GM18870 (cell line): ENCODE data around the gene PCID2.
A peak's percentile ranks its signal among the peaks of the same experiment; 100 is the strongest.

Experiments used
- ATAC-seq: cut with Tn5 transposase; IDR thresholded peaks from one replicate; pipeline ENCODE4 v1.9.1; 2021; ENCODE audit warnings: moderate library complexity; ENCODE audit not compliant: unreplicated experiment

Gene PCID2

DNA sequence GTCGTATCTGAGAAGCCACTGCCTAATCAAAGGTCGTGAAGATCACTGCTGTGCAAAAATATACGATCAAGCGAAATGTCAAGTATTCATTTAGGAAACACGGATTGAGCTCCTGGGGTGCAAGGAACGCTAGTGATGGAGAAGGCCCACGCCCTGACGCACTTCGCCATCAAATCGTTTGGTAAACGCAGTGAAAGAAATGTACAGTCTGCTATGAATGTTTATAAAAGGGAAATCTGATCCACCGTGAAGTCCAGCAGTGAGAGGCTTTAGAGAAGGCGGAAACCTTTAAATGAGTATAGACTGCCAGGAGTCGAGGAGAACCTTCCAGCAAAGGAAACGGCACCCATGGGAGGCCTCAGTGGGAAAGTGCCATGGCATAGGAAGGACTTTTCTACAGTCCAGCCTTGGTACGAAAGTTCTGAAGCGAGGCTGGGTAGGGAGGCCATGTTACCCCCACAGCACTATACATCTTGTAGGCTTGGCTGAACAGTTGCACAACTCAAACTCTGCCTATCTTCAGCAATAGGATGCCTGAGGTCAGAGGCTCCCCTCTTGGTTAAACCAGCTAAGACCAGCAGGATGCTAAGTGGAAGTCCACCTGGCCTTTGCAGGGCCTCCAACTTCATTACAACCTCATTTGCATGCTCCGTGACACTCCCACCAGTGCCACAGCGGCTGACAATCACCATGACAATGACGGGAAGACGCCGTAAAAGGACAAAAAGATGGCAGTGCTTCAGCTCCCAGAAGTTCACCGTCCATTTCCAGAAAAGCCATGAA is 20.4 kb downstream of the PCID2 start:
- no peak for ATAC-seq

- no peak for ATAC-seq
These were observed 21.2 kb downstream of the PCID2 start for GRCh38 chr13:113187263-113187669.

DNA sequence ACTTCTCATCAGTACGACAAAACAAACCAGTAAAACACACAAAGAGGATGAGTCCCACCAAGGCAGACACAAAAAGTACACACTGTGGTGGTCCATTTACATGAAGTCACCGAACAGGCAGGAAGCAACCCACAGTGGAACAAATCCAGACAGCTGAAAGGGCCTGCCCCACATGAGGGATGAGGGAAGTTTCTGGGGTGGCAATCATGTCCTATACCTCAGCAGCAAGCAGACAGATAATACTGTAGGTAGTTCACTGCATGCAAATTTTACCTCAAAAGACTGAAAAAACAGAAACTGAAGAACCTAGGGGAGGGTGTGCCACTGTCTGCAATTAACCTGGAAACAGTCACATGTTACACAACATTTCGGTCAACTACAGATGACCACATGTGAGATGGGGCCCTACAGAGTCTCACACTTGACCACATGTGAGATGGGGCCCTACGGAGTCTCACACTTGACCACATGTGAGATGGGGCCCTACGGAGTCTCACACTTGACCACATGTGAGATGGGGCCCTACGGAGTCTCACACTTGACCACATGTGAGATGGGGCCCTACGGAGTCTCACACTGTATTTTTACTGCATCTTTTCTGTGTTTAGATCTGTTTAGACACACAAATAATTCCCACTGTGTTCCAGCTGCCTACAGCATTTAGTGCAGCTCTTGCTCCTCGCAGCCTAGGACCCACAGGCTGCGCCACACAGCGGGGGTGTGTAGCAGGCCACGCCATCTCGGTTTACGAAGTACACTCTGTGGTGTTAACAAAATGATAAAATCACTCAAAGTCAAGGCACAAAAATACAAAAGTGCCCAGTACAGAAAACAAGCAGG is 22.2 kb downstream of the PCID2 start:
- peak; percentile 95 for ATAC-seq

DNA sequence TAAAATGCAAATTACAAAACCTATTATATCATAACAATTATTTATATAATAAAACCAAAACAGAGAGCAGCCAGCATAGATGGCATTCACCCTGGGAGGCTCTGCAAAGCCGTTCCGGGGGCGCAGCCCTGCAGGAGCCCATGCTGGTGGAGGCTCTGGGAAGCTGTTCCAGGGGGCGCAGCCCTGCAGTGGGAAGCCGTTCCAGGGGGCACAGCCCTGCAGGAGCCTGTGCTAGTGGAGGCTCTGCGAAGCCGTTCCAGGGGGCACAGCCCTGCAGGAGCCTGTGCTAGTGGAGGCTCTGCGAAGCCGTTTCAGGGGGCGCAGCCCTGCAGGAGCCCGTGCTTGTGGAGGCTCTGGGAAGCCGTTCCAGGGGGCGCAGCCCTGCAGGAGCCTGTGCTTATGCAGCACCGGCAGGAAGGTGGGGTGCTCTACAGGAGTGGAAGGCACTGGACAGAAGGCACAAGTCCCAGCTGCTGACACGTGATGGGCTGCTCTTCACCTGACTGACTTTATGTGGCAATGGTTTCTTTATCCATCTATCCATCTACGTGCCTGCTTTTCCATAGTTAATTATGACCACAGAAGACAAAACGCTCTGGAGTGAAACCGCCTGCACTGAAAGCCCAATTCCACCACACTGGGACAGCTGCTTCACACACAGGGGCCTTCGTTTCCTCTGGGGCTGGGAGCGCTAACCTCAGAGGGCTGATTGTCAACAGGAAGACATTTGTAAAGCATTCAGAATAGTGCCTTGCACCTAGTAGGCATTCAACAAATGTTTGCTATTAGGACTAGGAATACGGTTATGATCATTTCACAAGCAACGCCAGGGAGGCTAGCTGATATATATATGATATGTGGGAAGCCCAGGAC is 23.7 kb downstream of the PCID2 start:
- no peak for ATAC-seq

GRCh38 chr13:113183450-113184129 is 24.9 kb downstream of the PCID2 start:
- no peak for ATAC-seq

DNA sequence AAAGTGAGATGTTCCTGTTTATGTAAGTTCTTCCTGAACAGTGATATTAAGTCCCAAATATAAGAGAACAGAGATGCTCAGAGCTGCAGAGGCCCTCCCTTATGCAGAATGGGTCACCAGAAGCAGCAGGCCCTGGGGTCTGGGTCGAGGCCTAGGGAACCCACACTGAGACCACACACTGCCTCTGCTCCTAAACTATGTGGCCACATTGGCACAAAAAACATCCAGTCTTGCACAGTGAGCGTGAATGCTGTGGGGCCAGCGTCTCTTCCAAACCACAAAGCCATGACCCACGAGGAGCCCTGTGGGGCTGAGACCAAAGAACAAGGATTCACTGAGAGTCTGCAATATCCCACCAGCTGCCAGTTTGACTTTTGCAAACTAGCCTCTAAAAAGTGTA is 26.4 kb downstream of the PCID2 start:
- no peak for ATAC-seq

DNA sequence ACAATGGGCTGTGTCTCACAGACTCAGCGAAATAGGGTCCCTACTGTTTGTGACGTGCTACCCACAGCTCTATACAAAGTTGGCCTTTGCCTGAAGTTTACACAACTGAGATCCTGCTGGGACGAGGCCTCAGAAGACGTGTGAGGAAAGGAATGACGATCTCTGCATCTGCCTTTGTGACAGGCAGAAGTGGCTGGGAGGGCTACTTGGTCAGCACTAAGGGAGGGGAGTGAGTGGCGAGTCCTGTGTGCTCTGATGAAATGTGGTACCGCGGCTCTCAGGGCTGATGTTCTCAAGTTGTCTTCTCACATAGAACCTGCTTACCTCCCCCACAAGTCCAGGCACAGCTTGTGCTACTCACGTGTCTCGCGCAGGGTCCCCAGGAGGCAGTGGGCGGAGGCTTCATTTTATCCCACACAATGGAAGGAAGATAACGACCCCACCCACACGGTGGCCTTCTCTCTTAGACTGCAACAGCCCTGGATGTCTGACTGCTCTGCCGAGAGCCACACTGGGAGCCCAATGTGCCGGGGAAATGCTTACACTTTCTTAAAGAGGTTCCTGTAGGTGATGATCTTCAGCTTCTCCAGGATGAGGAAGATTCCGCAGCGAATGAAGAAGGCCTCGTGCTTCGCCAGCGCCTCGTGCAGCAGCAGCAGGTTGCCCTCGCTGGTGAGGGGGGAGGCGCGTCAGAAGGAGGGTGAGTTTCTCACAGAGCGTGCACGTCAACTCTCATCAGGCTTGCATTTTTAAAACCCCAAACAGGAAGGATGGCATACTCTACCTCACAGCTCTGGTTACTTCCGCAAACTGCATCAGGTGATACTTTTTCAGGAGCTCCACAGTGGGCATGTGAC is 28.9 kb downstream of the PCID2 start:
- no peak for ATAC-seq

- ATAC-seq: no peak
These were observed 29.6 kb downstream of the PCID2 start for GRCh38 chr13:113178896-113179167.

GRCh38 chr13:113178070-113178895 is 30.2 kb downstream of the PCID2 start:
- no peak for ATAC-seq

GRCh38 chr13:113176822-113177221 is 31.6 kb downstream of the PCID2 start:
- ATAC-seq: no peak

DNA sequence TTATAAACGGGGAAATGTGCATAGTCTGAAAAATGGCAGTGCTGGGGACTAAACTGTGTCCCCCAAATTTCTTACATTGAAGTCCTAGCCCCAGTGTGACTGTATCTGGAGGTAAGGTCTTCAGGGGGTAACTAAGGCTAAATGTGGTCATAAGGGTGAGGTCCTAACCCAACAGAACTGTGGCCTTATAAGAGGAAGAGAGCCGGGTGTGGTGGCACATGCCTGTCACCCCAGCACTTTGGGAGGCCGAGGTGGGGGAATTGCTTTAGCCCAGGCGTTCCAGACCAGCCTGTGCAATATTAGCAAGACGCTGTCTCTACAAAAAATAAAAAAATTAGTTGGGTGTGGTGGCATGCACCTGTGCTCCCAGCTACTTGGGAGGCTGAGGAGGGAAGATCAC is 32.2 kb downstream of the PCID2 start:
- ATAC-seq: no peak

GRCh38 chr13:113172419-113172926 is 36.0 kb downstream of the PCID2 start:
- no peak for ATAC-seq

GRCh38 chr13:113171250-113172125 is 37.0 kb downstream of the PCID2 start:
- no peak for ATAC-seq

DNA sequence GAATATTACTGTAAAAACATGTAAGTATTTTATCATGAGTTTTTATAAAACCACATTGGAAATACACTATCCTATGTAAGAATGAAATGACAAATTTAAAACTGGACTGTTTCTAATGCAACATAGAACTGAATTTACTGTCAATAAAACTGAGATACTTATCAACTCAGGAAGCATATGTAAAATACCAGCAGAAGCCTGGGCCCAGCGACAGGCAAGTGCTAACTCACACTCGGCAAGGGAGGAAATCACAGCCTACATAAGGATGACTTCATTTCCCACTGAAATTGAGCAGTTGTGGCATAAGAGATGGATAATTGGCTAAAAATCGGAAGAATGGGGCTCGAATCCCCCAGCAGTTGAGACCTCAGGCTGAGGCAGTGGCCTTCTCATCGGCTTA is 38.0 kb downstream of the PCID2 start:
- no peak for ATAC-seq

- ATAC-seq: no peak
These were observed 38.9 kb downstream of the PCID2 start for GRCh38 chr13:113169277-113170272.

DNA sequence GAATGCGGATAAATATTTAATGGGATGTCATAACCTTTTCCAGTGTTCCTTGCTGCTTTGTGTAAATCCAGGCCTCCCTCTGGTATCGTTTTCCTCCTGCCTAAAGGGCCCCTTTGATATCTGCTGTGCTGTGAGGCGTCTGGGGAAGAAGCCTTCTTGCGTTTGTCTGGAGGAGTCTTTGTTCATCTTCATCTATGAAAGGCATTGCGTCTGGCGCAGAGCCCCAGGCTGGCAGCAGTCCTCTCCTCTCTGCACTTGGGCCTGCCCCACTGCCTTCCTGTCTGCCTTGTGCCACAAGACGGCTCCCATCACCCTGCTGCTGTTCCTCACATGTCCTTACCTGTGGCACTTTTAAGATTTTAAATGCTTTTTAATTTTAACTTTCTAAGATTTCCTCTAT is 40.3 kb downstream of the PCID2 start:
- no peak for ATAC-seq

DNA sequence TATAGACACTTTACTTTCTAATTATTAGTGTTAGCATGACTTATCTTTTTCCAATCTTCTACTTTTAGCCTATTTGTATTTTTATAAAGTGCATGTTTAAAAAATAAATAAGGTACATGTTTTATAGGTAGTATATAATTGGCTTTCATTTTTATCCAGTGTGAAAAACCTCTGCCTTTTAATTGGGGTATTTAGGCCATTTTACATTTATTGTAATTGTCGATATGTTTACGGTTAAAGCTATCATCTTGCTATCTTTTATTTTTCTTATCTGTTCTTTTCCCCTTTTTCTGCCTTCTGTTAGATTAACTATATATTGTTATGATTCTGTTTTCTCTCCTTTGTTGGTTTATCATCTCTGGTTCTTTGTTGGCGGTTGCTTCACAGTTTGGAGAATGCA is 40.9 kb downstream of the PCID2 start:
- no peak for ATAC-seq
